NB4 (cell line): ENCODE data around the gene DBI.

Experiments used
- CTCF ChIP-seq: IDR thresholded peaks from one replicate; pipeline ENCODE4 v1.5.1; 2012; ENCODE audit warnings: low read depth, low read length
- MAX ChIP-seq: IDR thresholded peaks from 2 replicates; pipeline ENCODE4 v1.6.1; 2011; ENCODE audit warnings: low read depth, low read length
- MYC ChIP-seq: IDR thresholded peaks from 2 replicates; pipeline ENCODE4 v1.6.1; 2011; ENCODE audit warnings: low read depth, low read length
- POLR2A ChIP-seq: IDR thresholded peaks from 2 replicates; pipeline ENCODE4 v1.6.1; 2011; ENCODE audit warnings: mild to moderate bottlenecking; ENCODE audit not compliant: insufficient read length; ENCODE audit errors: extremely low read depth

GRCh38 chr2:119323459-119323858 lies 43.3 kb upstream of the DBI start:
- TF ChIP-seq CTCF (no peak), POLR2A (no peak), MYC (no peak), MAX (no peak)
